Uterus (tissue), 2 donors: ENCODE measurements around the gene ACSM5.
"Not testable (repeated sequence)": the region's sequence is repeated elsewhere in the genome, so short reads cannot be mapped to it uniquely, and the experiment has no call there.

ENCODE experiments used
- POLR2A ChIP-seq, 2 donors: fragments of 450-650 bp; IDR thresholded peaks; one replicate each; pipeline ENCODE4 v1.6.1; 2016; ENCODE audit warnings: antibody characterized with exemption in 2 of 2, mild to moderate bottlenecking in 1 of 2, moderate library complexity in 1 of 2
- TF ChIP-seq, protein P1 (sequence below), 4 experiments: fragments of 200-600 bp in 2 of 4; fragments of 450-650 bp in 2 of 4; sonication (generic) in 2 of 4; IDR thresholded peaks; one replicate each; pipeline ENCODE4 v1.5.1; 2016 to 2019; ENCODE audit warnings: antibody characterized with exemption in 4 of 4, mild to moderate bottlenecking in 2 of 4, moderate library complexity in 1 of 4

- not testable (repeated sequence) for TF ChIP-seq POLR2A (IDR thresholded peaks at IDR 0.05)
- TF ChIP-seq, protein P1, sequence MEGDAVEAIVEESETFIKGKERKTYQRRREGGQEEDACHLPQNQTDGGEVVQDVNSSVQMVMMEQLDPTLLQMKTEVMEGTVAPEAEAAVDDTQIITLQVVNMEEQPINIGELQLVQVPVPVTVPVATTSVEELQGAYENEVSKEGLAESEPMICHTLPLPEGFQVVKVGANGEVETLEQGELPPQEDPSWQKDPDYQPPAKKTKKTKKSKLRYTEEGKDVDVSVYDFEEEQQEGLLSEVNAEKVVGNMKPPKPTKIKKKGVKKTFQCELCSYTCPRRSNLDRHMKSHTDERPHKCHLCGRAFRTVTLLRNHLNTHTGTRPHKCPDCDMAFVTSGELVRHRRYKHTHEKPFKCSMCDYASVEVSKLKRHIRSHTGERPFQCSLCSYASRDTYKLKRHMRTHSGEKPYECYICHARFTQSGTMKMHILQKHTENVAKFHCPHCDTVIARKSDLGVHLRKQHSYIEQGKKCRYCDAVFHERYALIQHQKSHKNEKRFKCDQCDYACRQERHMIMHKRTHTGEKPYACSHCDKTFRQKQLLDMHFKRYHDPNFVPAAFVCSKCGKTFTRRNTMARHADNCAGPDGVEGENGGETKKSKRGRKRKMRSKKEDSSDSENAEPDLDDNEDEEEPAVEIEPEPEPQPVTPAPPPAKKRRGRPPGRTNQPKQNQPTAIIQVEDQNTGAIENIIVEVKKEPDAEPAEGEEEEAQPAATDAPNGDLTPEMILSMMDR (IDR thresholded peaks at IDR 0.05), result not testable (repeated sequence)
Observed at GRCh38 chr16:20477188-20477744, 67.9 kb downstream of the ACSM5 start.
